ENCODE results near the gene SLC25A19.

Gene SLC25A19

GRCh38 chr17:75289115-75289831 lies at the start of gene SLC25A19:
Gene SLC25A19, minus strand, starts transcription at chr17:75289433. Its CDS starts 2,669 bp downstream, at chr17:75286764.
- TF ChIP-seq, protein P1, sequence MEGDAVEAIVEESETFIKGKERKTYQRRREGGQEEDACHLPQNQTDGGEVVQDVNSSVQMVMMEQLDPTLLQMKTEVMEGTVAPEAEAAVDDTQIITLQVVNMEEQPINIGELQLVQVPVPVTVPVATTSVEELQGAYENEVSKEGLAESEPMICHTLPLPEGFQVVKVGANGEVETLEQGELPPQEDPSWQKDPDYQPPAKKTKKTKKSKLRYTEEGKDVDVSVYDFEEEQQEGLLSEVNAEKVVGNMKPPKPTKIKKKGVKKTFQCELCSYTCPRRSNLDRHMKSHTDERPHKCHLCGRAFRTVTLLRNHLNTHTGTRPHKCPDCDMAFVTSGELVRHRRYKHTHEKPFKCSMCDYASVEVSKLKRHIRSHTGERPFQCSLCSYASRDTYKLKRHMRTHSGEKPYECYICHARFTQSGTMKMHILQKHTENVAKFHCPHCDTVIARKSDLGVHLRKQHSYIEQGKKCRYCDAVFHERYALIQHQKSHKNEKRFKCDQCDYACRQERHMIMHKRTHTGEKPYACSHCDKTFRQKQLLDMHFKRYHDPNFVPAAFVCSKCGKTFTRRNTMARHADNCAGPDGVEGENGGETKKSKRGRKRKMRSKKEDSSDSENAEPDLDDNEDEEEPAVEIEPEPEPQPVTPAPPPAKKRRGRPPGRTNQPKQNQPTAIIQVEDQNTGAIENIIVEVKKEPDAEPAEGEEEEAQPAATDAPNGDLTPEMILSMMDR (IDR thresholded peaks at IDR 0.05): no peak

GRCh38 chr17:75338335-75338734 lies 49.1 kb upstream of the SLC25A19 start:
- TF ChIP-seq, protein P1 (IDR thresholded peaks at IDR 0.05): no peak

GRCh38 chr17:75335315-75335714 lies 46.1 kb upstream of the SLC25A19 start:
- TF ChIP-seq, protein P1 (IDR thresholded peaks at IDR 0.05): no peak

DNA sequence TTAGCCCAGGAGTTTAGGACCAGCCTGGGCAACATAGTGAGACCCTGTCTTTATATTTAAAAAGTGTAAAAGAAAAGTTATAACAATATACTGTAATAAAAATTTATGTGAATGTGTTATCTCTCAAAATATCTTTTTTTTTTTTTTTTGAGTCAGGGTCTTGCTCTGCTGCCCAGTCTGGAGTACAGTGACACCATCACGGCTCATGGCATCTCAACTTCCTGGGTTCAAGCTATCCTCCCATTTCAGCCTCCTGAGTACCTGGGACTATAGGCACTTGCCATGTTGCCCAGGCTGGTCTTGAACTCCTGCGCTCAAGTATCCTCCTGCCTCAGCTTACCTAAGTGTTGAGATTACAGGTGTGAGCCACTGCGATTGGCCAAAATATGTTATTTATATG lies 45.5 kb upstream of the SLC25A19 start:
- TF ChIP-seq, protein P1 (IDR thresholded peaks at IDR 0.05): no peak

DNA sequence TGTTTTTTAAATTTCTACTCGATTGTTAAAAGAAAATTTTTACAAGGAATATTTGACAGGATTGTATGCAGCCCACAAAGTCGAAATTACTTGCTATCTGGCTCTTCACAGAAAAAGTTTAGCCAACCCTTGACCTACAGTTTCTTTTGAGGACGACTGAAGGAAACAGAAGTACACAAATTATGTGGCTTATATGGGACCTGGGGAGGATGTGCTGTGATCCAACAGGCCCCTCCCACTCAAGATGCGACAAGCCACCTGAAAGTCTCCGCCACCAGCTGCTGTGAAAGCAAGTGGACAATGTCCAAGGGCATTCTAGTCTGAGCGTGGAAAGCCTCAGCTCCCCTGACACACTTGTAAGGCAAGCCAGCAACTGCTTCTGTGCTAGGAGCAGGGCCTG lies 42.4 kb upstream of the SLC25A19 start:
- TF ChIP-seq, protein P1 (IDR thresholded peaks at IDR 0.05): no peak

DNA sequence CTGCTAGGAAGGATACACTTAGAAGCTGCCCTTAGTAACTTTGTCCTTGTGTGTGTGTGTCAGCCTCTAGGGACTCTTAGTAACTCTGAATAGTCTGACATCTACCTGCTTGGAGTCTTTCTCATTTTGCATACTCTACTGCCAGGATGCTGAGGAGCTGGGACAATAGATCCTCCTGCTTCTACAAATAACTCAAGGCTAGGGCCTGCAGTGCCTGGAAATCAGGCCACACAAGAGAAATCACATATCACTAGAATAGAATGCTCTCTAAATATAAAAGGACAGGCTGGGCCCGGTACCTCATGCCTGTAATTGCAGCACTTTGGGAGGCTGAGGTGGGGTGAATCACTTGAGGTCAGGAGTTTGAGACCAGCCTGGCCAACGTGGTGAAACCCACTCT lies 38.5 kb upstream of the SLC25A19 start:
- TF ChIP-seq, protein P1 (IDR thresholded peaks at IDR 0.05): no peak

DNA sequence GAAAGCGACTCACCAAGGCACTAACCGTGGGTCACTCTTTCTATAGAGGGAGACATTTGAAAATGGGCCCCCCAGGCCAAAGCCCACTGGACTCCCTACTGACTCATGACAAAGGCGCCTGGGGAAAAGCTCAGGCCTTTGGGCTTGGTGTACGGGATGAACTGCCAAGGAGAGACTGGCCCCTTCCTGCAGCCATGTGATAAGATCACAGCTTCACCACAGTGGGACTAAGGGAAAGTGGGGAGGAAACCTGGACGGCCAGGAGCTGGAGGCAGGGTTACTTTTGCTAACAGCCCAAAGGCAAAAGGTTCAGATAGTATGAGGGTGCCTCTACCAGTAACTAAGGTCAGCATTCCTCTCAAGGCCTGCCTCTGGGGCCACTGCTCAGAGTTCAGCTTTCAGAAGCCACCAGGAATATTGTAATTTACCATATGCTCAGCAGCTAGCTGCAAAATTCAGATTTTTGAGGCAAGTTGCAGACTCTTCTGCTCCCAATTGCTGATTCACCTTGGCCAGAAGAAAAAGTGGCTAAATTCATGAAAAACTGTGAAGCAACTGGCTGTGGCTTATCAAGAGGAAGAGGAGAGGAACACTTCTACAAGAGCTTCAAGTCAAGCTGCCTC lies 37.1 kb upstream of the SLC25A19 start:
- TF ChIP-seq, protein P1 (IDR thresholded peaks at IDR 0.05): no peak

Data from LNCAP (cell line).